Measurements from ENCODE around the gene ZMIZ1. TPM values are rescaled to one million over a fixed set of nuclear protein-coding genes. Genes with fewer than 3 reads are reported as not detected.

ZMIZ1 gene
- total RNA-seq, 1 experiment from 2014 or later: 28.4 TPM

DNA sequence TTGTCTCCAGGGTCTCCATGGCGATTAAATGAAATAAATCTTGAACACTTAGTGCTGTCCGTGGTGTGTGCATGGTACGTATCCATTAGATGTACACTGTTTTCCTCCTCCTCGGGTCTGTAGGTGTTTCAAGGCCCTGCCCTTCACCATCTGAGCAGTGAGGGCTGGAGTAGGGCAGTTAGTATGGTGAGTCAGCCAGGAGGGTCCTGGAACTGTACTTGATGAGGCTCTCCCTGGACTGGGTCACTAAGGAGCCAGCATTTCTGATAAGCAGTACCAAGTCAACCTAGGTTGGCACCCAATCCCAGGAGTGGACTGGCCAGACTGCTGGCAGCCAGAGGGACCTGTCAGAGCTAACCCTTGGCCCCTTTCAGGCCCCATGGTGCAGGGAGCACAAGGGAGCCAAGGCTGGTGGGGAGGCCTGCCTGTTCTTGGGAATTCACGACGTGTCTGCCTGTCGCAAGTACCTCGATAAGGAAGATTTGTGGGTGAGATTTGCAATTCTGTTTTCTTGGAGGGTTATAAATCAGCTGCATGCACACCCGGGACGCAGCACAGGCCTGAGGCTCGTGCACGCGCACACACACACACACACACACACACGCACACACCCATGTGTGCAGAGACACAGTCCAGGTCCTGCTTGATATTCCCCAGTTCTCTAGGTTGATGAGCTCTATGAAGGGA, 114.2 kb downstream of the ZMIZ1 start:
- ATAC-seq: peak; percentile 33
- H3K27me3 ChIP-seq (ENCODE audit: insufficient read depth, low read length): no peaks in the 10 kb centered on the region
- ChIA-PET POLR2A (interaction anchor here (1.0 kb wide), 1 partner anchor 23 kb away, joined by 3 read pairs; no protein-coding TSS in a partner anchor), RAD21 (ENCODE audit: low non-redundant PET in 1 of 2, low total read pairs in 2 of 2, uncharacterized antibody in 2 of 2, unreplicated experiment in 2 of 2) (interaction anchor here in 1 of 2 experiments (0.8 kb wide), 1 partner anchor 26 kb away, joined by 4 read pairs; no protein-coding TSS in a partner anchor), CTCF (interaction anchor here (1.4 to 1.9 kb wide), 2 partner anchors 10 to 12 kb away, joined by 5 to 7 read pairs; no protein-coding TSS in a partner anchor)
- no peaks in the 10 kb centered on the region for H3K9me3 ChIP-seq (ENCODE audit: control insufficient read depth in 1 of 2, insufficient read depth in 1 of 2, low read depth in 1 of 2, low read length in 2 of 2)
- TF ChIP-seq JUND (IDR thresholded peaks at IDR 0.05): no peak
- TF ChIP-seq, protein P1, sequence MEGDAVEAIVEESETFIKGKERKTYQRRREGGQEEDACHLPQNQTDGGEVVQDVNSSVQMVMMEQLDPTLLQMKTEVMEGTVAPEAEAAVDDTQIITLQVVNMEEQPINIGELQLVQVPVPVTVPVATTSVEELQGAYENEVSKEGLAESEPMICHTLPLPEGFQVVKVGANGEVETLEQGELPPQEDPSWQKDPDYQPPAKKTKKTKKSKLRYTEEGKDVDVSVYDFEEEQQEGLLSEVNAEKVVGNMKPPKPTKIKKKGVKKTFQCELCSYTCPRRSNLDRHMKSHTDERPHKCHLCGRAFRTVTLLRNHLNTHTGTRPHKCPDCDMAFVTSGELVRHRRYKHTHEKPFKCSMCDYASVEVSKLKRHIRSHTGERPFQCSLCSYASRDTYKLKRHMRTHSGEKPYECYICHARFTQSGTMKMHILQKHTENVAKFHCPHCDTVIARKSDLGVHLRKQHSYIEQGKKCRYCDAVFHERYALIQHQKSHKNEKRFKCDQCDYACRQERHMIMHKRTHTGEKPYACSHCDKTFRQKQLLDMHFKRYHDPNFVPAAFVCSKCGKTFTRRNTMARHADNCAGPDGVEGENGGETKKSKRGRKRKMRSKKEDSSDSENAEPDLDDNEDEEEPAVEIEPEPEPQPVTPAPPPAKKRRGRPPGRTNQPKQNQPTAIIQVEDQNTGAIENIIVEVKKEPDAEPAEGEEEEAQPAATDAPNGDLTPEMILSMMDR (IDR thresholded peaks at IDR 0.05 in 2 of 3, conservative IDR thresholded peaks at IDR 0.05 in 1 of 3; ENCODE audit: borderline replicate concordance in 1 of 3, insufficient read depth in 1 of 3, low read depth in 2 of 3, low read length in 2 of 3): no peak
- TF ChIP-seq, protein P2, sequence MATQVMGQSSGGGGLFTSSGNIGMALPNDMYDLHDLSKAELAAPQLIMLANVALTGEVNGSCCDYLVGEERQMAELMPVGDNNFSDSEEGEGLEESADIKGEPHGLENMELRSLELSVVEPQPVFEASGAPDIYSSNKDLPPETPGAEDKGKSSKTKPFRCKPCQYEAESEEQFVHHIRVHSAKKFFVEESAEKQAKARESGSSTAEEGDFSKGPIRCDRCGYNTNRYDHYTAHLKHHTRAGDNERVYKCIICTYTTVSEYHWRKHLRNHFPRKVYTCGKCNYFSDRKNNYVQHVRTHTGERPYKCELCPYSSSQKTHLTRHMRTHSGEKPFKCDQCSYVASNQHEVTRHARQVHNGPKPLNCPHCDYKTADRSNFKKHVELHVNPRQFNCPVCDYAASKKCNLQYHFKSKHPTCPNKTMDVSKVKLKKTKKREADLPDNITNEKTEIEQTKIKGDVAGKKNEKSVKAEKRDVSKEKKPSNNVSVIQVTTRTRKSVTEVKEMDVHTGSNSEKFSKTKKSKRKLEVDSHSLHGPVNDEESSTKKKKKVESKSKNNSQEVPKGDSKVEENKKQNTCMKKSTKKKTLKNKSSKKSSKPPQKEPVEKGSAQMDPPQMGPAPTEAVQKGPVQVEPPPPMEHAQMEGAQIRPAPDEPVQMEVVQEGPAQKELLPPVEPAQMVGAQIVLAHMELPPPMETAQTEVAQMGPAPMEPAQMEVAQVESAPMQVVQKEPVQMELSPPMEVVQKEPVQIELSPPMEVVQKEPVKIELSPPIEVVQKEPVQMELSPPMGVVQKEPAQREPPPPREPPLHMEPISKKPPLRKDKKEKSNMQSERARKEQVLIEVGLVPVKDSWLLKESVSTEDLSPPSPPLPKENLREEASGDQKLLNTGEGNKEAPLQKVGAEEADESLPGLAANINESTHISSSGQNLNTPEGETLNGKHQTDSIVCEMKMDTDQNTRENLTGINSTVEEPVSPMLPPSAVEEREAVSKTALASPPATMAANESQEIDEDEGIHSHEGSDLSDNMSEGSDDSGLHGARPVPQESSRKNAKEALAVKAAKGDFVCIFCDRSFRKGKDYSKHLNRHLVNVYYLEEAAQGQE (IDR thresholded peaks at IDR 0.05; ENCODE audit: low read depth): no peak
- no peak for TF ChIP-seq ZFX (IDR thresholded peaks at IDR 0.05)
- TF ChIP-seq RAD21 (IDR thresholded peaks at IDR 0.05; ENCODE audit: low read depth): no peak
- no peak for TF ChIP-seq ELF1 (IDR thresholded peaks at IDR 0.05; ENCODE audit: borderline replicate concordance, low read depth)
- no peak for TF ChIP-seq ZNF274 (IDR thresholded peaks at IDR 0.05; ENCODE audit: low read depth, low read length)
- TF ChIP-seq POLR2AphosphoS5 (IDR thresholded peaks at IDR 0.05; ENCODE audit: low read depth, low read length): no peak
- no peak for TF ChIP-seq SIN3A (IDR thresholded peaks at IDR 0.05; ENCODE audit: low read depth)
- TF ChIP-seq, protein P3, sequence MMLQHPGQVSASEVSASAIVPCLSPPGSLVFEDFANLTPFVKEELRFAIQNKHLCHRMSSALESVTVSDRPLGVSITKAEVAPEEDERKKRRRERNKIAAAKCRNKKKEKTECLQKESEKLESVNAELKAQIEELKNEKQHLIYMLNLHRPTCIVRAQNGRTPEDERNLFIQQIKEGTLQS (IDR thresholded peaks at IDR 0.05): no peak
- no peak for TF ChIP-seq EZH2 (IDR thresholded peaks at IDR 0.05)
- TF ChIP-seq CEBPB (IDR thresholded peaks at IDR 0.05; ENCODE audit: low read depth): no peak
- DNase-seq (ENCODE audit: low read depth, low spot score): no peak
- H3K36me3 ChIP-seq (ENCODE audit: control insufficient read depth in 1 of 2, insufficient read depth in 2 of 2, low read length in 2 of 2): no peaks in the 10 kb centered on the region
- H2AFZ ChIP-seq (ENCODE audit: low read depth, low read length, poor library complexity, severe bottlenecking): no peak overlapping the region
- H3K9ac ChIP-seq (ENCODE audit: low read length): peak overlapping the region; percentile 59
- H3K4me3 ChIP-seq (replicated peaks in 1 of 2; ENCODE audit: low read depth in 1 of 2, low read length in 2 of 2): no peak overlapping the region
- no TSS peak for BruUV-seq (replicated peaks)
- H3K9me2 ChIP-seq (ENCODE audit: insufficient read depth): no peaks in the 10 kb centered on the region
- H3K27ac ChIP-seq (ENCODE audit: low read depth, low read length): peak overlapping the region; percentile 27; the same call in 1 of the 2 replicates
- H3K4me1 ChIP-seq (ENCODE audit: control insufficient read depth in 1 of 2, insufficient read depth in 2 of 2, low read length in 2 of 2): peaks cover 69 to 94% of the 10 kb centered on the region in 2 experiments
- intact Hi-C loops (cut with micrococcal nuclease): no loop called here
- no peaks in the 10 kb centered on the region for H4K20me1 ChIP-seq (ENCODE audit: insufficient read depth)
- peak overlapping the region; percentile 80 for H3K4me2 ChIP-seq (ENCODE audit: low read length)
- no peaks in the 10 kb centered on the region; the same call in 1 of the 2 replicates for H3K79me2 ChIP-seq (ENCODE audit: insufficient read depth, low read length)
